Measurements from ENCODE around the gene JUN. TPM values are rescaled to one million over a fixed set of nuclear protein-coding genes. Genes with fewer than 3 reads are reported as not detected.

JUN gene
- 201 and 211 TPM in 2 replicates for total RNA-seq

DNA sequence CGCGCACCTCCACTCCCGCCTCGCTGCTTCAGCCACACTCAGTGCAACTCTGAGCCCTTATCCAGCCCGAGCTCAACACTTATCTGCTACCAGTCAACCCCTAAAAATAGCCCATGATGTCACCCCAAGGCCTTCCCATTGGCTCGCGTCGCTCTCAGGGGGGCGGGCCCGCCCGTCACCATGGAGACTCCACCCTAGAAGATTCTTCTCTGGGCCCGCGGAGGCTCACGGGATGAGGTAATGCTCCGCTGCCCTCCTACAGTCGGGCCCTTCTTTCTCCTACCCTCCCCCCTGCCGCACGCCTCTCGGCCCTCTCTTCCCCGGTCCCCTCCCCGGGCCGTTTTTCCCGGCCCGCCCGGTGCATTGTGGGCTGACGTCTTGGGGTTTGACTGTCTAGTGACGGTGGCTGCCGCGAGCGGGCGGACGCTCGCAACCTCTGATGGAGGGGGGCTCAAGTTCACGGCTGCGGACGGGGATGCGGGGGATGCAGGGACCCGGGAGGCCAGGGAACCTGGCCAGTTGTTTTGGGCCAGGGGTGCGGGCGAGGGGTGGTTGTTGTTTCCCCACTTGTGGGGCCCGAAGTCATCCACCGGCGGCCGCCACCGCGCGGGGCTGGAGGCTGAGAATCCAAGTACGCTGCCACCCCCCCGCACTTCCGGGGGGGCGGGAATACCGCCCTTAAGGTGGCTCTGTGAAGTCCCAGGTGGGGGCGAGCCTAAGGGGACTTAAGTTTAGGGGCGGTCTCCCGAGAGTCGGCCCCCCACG lies at the start of gene JUN:
Gene JUN (minus strand): TSS at position 55 of the 765 bp plus-strand sequence. CDS start 977 bp downstream, outside the sequence.
- DNase-seq (ENCODE audit: extremely low read depth, low read depth, low spot score) = peak; percentile 97

DNA sequence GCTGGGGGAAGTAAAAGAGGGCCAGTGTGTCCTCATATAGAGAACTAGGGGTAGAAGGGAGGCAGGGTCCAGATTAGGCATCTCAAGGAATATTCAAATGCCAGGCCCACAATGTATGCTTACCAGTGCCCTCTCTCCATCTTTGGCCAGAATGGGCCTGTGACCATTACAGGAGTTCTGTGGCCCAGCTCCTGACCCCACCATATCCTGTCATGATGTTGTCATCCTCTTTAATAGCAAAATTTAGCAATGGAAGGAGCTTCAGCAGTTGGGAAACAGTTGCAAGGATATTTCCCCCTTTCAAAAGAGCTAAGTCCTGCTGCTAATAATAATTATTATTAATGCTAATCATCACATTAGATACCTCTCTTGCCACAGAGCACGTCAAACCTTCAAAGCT lies 49.3 kb upstream of the JUN start:
- DNase-seq (ENCODE audit: extremely low read depth, low read depth, low spot score) = no peak

DNA sequence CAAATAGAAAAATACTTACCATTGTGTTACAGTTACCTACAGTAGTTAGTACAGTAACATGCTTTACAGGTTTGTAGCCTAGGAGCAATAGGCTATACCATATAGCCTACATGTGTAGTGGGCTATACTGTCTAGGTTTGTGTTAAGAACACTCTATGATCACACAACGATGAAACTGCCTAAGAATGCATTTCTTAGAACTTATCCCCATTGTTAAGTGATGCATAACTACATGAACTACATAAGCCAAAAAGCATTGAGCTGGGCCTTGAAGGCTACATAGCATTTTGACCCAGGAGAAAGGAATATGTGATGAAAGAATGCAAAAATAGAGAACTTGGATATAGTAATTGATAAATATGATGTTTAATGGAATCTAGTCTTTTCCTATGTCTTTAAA lies 46.4 kb upstream of the JUN start:
- DNase-seq (ENCODE audit: extremely low read depth, low read depth, low spot score) = no peak

DNA sequence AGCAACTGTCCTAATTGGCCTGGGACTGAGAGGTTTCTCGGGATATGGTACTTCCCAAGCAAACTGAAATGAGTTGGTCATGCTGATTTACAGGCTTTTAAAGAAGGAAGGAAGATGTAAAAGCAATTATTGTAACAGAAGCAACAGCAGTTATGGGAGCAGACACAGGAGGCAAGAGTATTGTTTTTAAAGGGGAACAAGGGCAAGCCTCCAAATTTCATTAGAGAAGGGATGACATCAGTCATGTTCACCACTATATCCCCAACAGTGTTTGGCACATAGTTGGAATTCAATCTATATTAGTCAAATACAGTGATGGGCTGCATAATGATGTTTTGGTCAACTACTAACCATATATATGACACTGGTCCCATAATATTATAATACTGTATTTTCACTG lies 46.0 kb upstream of the JUN start:
- DNase-seq (ENCODE audit: extremely low read depth, low read depth, low spot score) = no peak

DNA sequence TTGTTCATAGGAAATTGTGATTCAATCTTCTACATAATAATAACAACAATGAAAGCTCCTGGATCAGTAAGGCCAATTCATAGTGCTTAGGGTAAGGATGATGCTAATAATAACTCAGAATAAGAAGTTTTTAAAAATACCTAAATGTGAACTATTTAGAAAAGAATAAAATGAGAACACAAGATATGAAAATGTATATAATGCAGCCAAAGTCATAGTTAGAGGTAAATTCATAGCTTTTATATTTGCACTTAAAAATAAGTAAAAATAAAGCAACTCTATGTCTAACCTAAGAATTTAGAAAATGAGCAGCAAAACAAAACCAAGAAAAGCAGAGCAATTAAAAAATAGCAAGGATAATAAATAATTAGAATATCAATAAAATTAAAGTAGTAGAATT lies 43.5 kb upstream of the JUN start:
- no peak for DNase-seq (ENCODE audit: extremely low read depth, low read depth, low spot score)

DNA sequence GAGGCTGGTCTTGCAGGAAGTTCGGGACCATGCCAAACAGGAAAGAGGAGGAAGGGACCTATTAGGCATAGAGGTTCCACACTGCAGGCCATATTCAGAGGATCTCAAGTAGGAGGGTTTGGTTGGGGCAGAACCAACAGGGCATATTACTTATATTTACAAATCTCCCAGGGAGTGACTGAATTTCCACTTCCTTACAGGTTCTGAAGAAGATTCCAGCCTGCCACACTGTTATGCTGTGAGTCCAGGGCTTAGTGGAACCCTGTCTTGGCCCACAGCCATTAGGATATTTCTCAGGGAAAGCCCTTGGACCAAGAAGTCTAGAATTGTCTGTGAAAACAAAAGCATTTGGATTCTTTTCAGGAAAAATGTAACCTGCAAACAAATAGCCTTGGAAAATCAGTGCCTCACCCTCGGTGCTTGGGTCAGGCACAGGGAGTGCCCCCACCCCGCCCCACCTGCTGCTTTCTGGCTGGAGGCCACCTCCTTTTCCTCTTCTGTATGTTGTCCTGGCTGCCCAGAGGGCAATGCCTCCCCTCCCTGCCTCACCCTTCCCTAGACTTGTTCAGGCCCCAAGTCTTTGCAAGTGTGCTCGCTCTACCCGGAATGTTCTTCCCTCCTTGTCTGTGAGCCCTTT lies 41.0 kb upstream of the JUN start:
- no peak for DNase-seq (ENCODE audit: extremely low read depth, low read depth, low spot score)

DNA sequence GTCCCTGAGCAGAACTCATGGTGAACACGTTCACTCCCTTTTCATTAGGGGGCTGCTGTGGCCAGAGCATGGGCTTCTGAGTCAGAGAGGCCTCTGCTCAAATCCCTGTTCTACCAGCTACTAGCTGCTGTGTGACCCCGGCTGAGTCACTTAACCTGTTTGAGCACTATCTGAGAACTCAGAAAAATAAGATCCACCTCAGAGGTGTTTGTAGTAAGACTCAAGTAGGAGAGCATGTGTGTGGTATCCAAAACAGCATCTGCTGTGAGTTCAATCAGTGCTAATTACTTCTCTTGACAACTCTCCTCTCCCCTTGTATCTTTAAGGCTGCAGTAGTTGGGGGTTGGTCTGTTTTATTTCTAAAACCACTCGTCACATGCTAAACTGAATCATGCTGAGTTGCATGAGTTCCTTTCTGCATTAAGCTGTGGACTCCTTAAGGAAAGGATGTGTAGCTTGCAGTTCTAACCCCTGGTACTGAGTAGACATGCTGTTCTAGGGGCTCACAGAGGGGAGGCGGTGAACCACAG lies 39.7 kb upstream of the JUN start:
- no peak for DNase-seq (ENCODE audit: extremely low read depth, low read depth, low spot score)

DNA sequence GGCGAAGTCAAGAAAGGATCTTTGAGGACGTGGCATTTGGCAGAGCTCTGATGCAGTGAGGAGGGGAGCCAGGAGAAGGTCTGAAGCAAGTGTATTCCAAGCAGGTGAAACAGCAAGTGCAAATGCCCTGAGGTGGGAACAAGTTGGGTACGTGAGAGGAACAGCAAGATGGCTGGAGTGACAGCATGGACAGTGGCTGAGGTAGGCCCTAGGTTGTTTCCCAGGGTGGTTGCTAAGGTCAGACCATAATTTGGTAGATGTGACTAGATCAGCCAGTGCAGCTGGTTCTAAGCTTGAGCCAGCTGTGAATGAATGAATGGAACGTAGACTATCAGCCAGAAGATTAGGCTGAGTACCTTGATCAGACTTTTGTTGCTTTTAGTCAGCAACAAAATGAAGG lies 37.5 kb upstream of the JUN start:
- DNase-seq (ENCODE audit: extremely low read depth, low read depth, low spot score) = no peak

DNA sequence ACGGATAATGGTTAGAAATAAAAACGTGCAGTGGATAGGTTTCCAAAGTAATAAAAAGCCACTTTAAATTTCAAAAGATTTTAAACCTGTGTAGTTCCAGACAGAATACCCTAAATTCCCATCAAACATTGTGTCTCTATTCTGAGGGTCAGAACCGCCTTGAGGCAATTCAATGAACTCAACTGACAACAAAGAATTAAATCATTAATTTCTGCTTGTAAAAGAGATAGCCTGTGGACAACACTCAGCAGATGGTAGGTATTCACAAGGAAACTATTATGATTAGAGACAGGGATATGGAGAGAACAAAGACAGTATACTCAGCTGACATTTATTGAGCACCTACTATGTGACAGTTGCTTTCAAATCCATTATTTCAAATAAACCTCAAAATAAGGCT lies 35.1 kb upstream of the JUN start:
- DNase-seq (ENCODE audit: extremely low read depth, low read depth, low spot score) = no peak

DNA sequence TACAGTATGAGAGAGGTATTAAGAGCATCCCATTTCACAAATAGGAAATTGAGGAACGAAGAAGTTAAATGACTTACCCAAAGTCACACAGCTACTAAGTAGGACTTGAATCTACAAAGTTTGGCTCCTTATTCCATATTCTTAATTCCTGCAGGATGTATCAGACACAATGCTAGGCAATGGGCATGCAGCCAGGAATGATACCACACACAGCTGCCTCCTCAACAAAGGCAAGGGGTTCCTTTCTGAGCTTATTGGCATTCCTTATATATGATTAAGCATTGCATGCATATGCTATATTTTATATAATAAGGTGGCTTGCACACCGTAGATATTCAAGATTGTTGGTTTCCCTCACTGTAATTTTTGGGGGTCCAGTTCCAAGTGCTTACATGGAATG lies 34.2 kb upstream of the JUN start:
- no peak for DNase-seq (ENCODE audit: extremely low read depth, low read depth, low spot score)

DNA sequence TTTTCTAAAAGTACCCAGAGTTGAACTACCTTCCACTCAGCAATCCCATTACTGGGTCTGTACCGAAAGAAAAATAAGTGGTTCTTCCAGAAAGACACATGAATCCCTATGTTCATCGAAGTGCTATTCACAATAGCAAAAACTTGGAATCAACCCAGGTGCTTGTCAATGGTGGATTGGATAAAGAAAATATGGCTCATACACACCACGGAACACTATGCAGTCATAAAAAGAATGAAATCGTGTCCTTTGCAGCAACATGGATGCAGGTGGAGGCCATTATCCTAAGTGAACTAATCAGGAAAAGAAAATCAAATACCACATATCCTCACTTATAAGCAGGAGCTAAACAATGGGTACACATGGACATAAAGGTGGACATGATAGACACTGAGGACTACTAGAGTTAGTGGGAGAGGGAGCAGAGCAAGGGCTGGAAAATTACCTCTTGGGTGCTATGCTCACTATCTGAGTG lies 32.9 kb upstream of the JUN start:
- no peak for DNase-seq (ENCODE audit: extremely low read depth, low read depth, low spot score)

DNA sequence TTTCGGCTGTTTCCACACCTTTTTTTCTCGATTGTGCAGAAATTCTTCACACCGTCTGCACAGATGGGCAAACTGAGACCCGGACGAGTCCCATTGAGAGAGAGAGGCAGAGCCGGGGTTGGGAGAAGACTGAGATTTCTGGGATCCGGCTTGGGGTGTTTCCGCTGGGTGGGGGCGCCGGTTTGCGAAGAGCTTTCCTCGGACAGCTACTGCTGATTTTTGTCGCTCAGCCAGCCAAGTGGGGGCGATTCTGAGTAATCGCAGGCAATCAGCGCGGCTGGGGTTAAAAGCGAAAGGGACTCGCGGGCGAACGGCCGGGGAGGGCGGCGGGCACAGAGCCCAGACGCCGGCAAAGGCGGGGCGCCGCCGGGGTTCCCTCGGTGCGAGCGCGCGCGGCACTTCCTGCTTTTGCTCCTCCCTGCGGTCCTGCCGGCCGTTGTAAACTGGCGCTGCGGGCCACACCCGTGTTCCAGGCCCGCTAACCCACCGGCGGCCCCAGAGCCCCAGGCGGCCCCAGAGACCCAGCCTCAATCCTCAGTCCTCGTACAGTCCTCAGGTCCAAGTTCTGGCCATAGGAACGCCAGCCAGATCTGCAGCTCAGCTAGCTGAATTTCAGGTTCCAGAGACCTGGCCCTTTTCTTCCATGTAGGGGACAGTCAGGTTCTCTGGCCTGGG lies 32.4 kb upstream of the JUN start:
- DNase-seq (ENCODE audit: extremely low read depth, low read depth, low spot score) = no peak

DNA sequence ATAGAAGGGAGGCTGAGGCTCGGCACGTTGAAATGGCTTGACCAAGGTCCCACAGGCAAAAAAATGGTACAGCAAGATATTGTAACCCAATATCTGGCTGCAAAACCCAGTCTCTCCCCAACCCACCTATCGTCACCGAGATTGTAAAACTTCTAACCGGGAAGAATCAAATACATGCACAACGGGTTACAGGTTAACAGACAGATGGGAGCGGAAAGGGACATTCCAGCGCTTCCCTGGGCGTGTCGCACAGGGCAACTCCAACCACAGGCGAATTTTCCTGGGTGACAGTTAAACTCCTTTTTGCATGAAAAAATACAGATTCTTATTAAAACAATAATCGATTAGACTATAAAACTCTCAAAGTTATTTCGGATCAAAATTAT lies 31.8 kb upstream of the JUN start:
- no peak for DNase-seq (ENCODE audit: extremely low read depth, low read depth, low spot score)

DNA sequence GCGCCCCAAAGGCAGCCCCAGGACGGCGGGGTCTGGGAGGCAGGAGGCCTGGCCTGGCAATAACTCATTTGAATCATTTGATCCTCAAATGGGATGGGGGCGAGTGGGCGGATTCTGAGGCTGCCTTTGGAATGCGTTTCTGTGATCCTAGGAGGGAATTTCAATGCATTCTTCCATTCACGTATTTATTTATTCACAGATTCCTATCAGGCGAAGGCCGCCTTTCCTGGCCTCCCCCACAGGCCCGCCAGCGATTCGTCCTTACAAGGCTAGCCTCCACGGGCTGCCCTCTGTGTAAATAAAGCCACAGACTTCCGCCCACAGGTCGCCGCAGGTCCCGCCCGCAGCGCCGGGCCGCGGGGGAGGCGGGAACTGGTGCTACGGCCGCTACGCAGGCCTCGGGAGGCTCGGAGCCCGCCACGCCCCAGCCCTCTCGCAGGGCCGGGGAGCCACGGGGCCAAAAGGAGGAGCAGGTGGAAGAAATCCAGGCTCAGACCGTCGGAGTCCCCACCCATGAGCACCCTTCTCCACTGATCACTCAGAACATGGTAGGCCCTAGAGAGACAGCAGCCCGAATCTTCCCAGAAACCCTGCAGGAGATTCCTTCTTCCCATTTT lies 31.3 kb upstream of the JUN start:
- DNase-seq (ENCODE audit: extremely low read depth, low read depth, low spot score) = no peak

DNA sequence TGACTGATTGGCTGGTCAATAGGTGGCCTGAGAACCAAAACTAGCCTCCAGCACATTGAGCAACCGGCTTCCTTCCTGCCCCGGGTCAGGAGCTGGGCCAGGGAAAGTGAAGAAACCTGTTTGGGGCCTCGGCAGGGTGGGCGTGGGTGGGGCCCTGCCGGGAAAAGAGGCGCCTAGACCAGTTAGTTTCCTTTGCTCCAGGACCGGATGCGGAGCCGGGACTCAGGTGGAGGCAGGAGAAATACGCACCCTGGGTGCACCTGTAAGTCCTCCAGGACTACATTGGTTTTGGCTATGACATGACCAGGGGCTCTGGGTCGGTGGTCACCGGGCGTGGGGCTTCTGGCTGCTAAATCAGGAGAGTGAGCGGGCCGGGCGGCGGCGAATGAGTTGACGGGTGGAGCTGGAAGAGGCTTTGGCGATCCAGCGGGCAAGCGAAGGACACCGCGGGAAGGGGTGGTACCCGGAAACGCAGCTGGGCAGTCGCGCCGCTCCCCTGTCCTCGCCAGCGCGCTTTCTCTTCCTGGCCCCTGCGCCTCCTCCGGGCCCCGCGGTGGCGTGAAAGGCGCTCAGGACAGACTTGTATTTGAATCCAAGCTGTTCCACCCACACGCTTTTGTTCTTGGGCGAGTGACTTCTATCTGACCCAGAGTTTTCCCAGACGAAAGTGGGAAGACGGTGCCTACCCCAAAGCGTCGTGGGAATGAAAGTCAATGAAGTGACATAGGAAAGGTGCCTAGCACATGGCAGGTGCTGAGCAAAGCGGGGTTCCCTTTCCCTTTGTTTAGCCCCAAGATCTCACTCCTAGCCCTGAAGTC lies 30.6 kb upstream of the JUN start:
- DNase-seq (ENCODE audit: extremely low read depth, low read depth, low spot score) = no peak

DNA sequence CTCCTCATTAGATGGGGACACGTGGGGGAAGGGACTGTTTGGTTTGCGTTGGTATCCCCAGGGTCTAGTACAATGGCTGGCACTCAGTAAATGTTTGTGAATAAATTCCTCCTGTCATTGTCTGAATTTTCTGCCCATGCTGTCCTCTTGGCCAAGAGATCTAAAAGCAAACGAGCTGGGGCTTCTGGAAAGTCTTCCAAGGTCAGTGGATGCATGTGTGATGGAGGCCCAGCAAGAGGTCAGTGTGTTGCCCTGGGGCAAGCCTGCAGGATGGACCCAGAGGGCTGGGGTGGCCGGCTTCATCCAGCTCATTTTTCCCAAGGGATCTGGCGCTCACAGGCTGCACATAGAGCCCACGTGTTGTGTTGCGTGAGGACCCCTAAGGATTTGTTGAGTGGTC lies 30.0 kb upstream of the JUN start:
- DNase-seq (ENCODE audit: extremely low read depth, low read depth, low spot score) = no peak

DNA sequence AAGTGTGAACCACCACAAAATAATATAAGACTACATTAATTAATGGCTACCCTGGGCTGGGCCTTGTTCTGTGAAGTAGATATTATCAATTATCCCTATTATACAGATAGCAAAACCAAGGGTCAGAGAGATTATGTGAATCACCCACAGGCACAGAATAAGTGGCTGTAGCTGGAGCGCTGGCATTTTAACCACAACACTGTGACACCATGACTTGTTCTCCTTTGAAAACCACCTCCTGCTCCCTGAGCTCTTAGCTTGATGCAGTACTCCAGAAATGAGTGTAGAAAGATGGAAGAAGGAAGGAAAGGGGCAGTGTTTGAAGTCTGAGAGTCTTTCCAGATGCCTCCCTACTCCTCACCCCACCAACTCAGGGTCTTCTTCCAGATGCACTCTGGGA lies 29.5 kb upstream of the JUN start:
- no peak for DNase-seq (ENCODE audit: extremely low read depth, low read depth, low spot score)

DNA sequence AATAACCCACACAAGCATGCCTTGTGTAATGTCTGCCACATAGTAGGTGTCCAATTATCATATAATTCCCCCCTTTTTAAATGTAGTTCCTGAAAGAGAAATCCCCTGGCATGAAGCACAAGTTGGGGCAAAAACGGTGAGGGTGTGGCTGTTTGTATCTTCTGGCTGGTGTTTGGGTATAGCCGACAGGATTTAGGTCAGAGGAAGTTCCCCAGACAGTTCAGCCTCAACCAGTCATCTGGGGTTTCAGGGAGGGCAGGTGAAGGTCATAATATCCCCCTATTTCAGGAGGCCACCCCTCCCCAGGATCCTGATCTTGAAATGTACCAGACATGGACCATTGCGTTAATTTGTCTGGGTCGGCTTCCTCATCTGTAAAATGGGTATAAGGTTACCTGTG lies 29.1 kb upstream of the JUN start:
- DNase-seq (ENCODE audit: extremely low read depth, low read depth, low spot score) = no peak

DNA sequence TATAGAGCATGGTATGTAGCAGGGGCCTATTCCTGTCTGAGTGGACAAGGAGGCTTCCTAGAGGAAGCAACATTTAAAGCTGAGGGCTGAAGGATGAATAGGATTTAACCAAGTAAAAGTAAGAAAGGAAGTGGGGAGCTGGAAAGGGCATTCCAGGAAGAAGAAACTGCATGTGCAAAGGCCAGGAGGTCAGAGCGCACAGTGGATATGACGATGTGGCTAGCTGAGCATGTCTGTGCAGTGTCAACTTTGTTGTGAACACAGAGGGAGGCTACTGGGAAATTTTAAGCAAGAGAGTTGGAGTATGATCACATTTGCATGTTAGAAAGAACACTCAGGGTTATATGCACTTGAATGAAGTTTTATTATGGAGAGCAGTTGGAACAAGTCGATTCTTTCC lies 28.6 kb upstream of the JUN start:
- DNase-seq (ENCODE audit: extremely low read depth, low read depth, low spot score) = no peak

DNA sequence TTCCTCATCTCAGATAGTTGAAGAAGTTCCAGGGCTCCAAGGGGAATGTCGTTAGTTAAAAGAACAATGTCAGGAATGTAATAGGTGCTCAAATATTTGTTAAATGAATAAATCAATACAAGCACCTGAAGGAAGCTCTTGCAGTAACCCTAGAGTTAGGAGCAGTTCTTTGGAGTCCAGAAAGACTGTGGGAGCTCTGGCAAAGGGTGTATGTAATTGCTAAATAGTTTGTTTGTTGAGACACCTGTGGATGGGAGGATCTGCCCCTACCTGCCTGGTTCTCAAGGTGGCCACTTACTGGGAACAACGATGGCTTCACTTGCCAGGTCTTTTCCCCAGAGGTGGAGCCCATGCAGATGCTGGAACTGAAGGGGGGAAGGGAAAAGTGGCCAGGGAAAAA lies 27.5 kb upstream of the JUN start:
- DNase-seq (ENCODE audit: extremely low read depth, low read depth, low spot score) = no peak

All from glomerular endothelial cell (primary cell).